Measurements from ENCODE around the gene SLFN5. TPM values are rescaled to one million over a fixed set of nuclear protein-coding genes. Genes with fewer than 3 reads are reported as not detected.
"Not testable (repeated sequence)": the region's sequence is repeated elsewhere in the genome, so short reads cannot be mapped to it uniquely, and the experiment has no call there.

The SLFN5 gene
- 16.8 TPM for total RNA-seq (ENCODE audit: unreplicated experiment)
- long read RNA-seq, full-length matches to known transcripts, result 4 of 4 reads
- long read RNA-seq, partial matches to known transcripts, result 0 of 4 reads
- long read RNA-seq, other reads (novel, unspliced or antisense), result 0 of 4 reads

GRCh38 chr17:35242805-35243560 is at the start of gene SLFN5:
Gene SLFN5, plus strand, starts transcription at chr17:35243072. Its CDS starts 15,619 bp downstream, at chr17:35258691.
- H3K4me1 Mint-ChIP-seq (ENCODE audit: low read depth, unreplicated experiment), result peaks cover 9% of the 10 kb centered on the region
- peaks cover 7% of the 10 kb centered on the region for H3K27me3 Mint-ChIP-seq (ENCODE audit: unreplicated experiment)
- TF ChIP-seq CTCF (IDR thresholded peaks at IDR 0.05; ENCODE audit: partially characterized antibody, unreplicated experiment), result no peak
- DNase-seq, result peak; percentile 83
- peak within 1 kb of the TSS; percentile 89 for H3K27ac Mint-ChIP-seq (ENCODE audit: unreplicated experiment)
- no peaks in the 10 kb centered on the region for H3K36me3 Mint-ChIP-seq (ENCODE audit: unreplicated experiment)
- no peaks in the 10 kb centered on the region for H3K9me3 Mint-ChIP-seq (ENCODE audit: unreplicated experiment)
- H3K4me3 Mint-ChIP-seq (ENCODE audit: unreplicated experiment), result peak within 1 kb of the TSS; percentile 96

- H3K27ac Mint-ChIP-seq (ENCODE audit: unreplicated experiment), result peak within 1 kb of the TSS; percentile 78
- H3K27me3 Mint-ChIP-seq (ENCODE audit: unreplicated experiment); H3K4me3 Mint-ChIP-seq (ENCODE audit: unreplicated experiment); DNase-seq; H3K4me1 Mint-ChIP-seq (ENCODE audit: low read depth, unreplicated experiment): not testable (repeated sequence)
- peaks cover 23% of the 10 kb centered on the region for H3K36me3 Mint-ChIP-seq (ENCODE audit: unreplicated experiment)
- peaks cover 14% of the 10 kb centered on the region for H3K9me3 Mint-ChIP-seq (ENCODE audit: unreplicated experiment)
Observed at GRCh38 chr17:35194001-35194400, 48.9 kb upstream of the SLFN5 start, which contains the start of gene SLC35G3. Gene SLC35G3, minus strand, starts transcription at chr17:35194393. Its CDS starts 86 bp downstream, at chr17:35194307.

GRCh38 chr17:35195062-35195461 is 47.8 kb upstream of the SLFN5 start:
- not testable (repeated sequence) for H3K27ac Mint-ChIP-seq (ENCODE audit: unreplicated experiment); H3K27me3 Mint-ChIP-seq (ENCODE audit: unreplicated experiment); DNase-seq; H3K4me3 Mint-ChIP-seq (ENCODE audit: unreplicated experiment); H3K4me1 Mint-ChIP-seq (ENCODE audit: low read depth, unreplicated experiment)
- peaks cover 14% of the 10 kb centered on the region for H3K9me3 Mint-ChIP-seq (ENCODE audit: unreplicated experiment)
- H3K36me3 Mint-ChIP-seq (ENCODE audit: unreplicated experiment), result peaks cover 23% of the 10 kb centered on the region

- H3K36me3 Mint-ChIP-seq (ENCODE audit: unreplicated experiment); DNase-seq; H3K9me3 Mint-ChIP-seq (ENCODE audit: unreplicated experiment); H3K27ac Mint-ChIP-seq (ENCODE audit: unreplicated experiment); H3K4me3 Mint-ChIP-seq (ENCODE audit: unreplicated experiment); H3K27me3 Mint-ChIP-seq (ENCODE audit: unreplicated experiment); H3K4me1 Mint-ChIP-seq (ENCODE audit: low read depth, unreplicated experiment): not testable (repeated sequence)
Observed at GRCh38 chr17:35202582-35202981, 40.3 kb upstream of the SLFN5 start.

GRCh38 chr17:35210741-35211140 is 32.1 kb upstream of the SLFN5 start:
- Mint-ChIP-seq H3K36me3 (ENCODE audit: unreplicated experiment) (no peaks in the 10 kb centered on the region), H3K9me3 (ENCODE audit: unreplicated experiment) (no peaks in the 10 kb centered on the region), H3K27me3 (ENCODE audit: unreplicated experiment) (peaks cover 4% of the 10 kb centered on the region), H3K4me1 (ENCODE audit: low read depth, unreplicated experiment) (no peaks in the 10 kb centered on the region), H3K4me3 (ENCODE audit: unreplicated experiment) (no peak overlapping the region), H3K27ac (ENCODE audit: unreplicated experiment) (no peak overlapping the region)
- no peak for DNase-seq
- no peak for TF ChIP-seq CTCF (IDR thresholded peaks at IDR 0.05; ENCODE audit: partially characterized antibody, unreplicated experiment)

GRCh38 chr17:35212668-35213067 is 30.2 kb upstream of the SLFN5 start:
- TF ChIP-seq CTCF (IDR thresholded peaks at IDR 0.05; ENCODE audit: partially characterized antibody, unreplicated experiment), result no peak
- Mint-ChIP-seq H3K27me3 (ENCODE audit: unreplicated experiment) (peaks cover 4% of the 10 kb centered on the region), H3K4me3 (ENCODE audit: unreplicated experiment) (no peak overlapping the region), H3K36me3 (ENCODE audit: unreplicated experiment) (no peaks in the 10 kb centered on the region), H3K4me1 (ENCODE audit: low read depth, unreplicated experiment) (no peaks in the 10 kb centered on the region), H3K27ac (ENCODE audit: unreplicated experiment) (no peak overlapping the region), H3K9me3 (ENCODE audit: unreplicated experiment) (no peaks in the 10 kb centered on the region)
- DNase-seq, result no peak

Data from glutamatergic neuron (in vitro differentiated cells).